ENCODE results near the gene CSRNP3. TPM values are rescaled to one million over a fixed set of nuclear protein-coding genes. Genes with fewer than 3 reads are reported as not detected.

CSRNP3 gene
- total RNA-seq, 2 donors from 2014 or later, result not detected

GRCh38 chr2:165634282-165634681 is 164.8 kb downstream of the CSRNP3 start:
- Mint-ChIP-seq H3K9me3 (no peaks in the 10 kb centered on the region), H3K4me3 (no peak overlapping the region), H3K36me3 (ENCODE audit: low read depth) (no peaks in the 10 kb centered on the region), H3K27ac (no peak overlapping the region), H3K27me3 (peaks cover 3% of the 10 kb centered on the region), H3K4me1 (no peaks in the 10 kb centered on the region)
- ATAC-seq (replicated peaks), result no peak

- no peak overlapping the region for H3K4me3 Mint-ChIP-seq
- no peaks in the 10 kb centered on the region for H3K9me3 Mint-ChIP-seq
- H3K4me1 Mint-ChIP-seq, result no peaks in the 10 kb centered on the region
- H3K27ac Mint-ChIP-seq, result no peak overlapping the region
- H3K36me3 Mint-ChIP-seq (ENCODE audit: low read depth), result no peaks in the 10 kb centered on the region
- ATAC-seq (replicated peaks), result no peak
- H3K27me3 Mint-ChIP-seq, result peaks cover 7% of the 10 kb centered on the region
Observed at GRCh38 chr2:165634855-165635254, 165.4 kb downstream of the CSRNP3 start.

GRCh38 chr2:165635532-165635931 is 166.0 kb downstream of the CSRNP3 start:
- Mint-ChIP-seq H3K9me3 (no peaks in the 10 kb centered on the region), H3K4me1 (no peaks in the 10 kb centered on the region)

GRCh38 chr2:165636959-165637358 is 167.5 kb downstream of the CSRNP3 start:
- no peak overlapping the region for H3K4me3 Mint-ChIP-seq
- ATAC-seq (replicated peaks), result no peak

More at GRCh38 chr2:165635532-165635931, 166.0 kb downstream of the CSRNP3 start:
- Mint-ChIP-seq H3K27ac (no peak overlapping the region), H3K4me3 (no peak overlapping the region), H3K27me3 (peaks cover 7% of the 10 kb centered on the region), H3K36me3 (ENCODE audit: low read depth) (no peaks in the 10 kb centered on the region)
- ATAC-seq (replicated peaks), result no peak

GRCh38 chr2:165637396-165637795 is 167.9 kb downstream of the CSRNP3 start:
- ATAC-seq (replicated peaks), result no peak
- no peak overlapping the region for H3K27ac Mint-ChIP-seq
- H3K9me3 Mint-ChIP-seq, result no peaks in the 10 kb centered on the region
- H3K4me3 Mint-ChIP-seq, result no peak overlapping the region
- H3K4me1 Mint-ChIP-seq, result no peaks in the 10 kb centered on the region
- peaks cover 7% of the 10 kb centered on the region for H3K27me3 Mint-ChIP-seq
- no peaks in the 10 kb centered on the region for H3K36me3 Mint-ChIP-seq (ENCODE audit: low read depth)

More at GRCh38 chr2:165636959-165637358, 167.5 kb downstream of the CSRNP3 start:
- peaks cover 7% of the 10 kb centered on the region for H3K27me3 Mint-ChIP-seq
- H3K4me1 Mint-ChIP-seq, result no peaks in the 10 kb centered on the region
- H3K9me3 Mint-ChIP-seq, result no peaks in the 10 kb centered on the region
- H3K36me3 Mint-ChIP-seq (ENCODE audit: low read depth), result no peaks in the 10 kb centered on the region
- H3K27ac Mint-ChIP-seq, result no peak overlapping the region

GRCh38 chr2:165639504-165639903 is 170.0 kb downstream of the CSRNP3 start:
- no peak overlapping the region for H3K27ac Mint-ChIP-seq
- no peak overlapping the region for H3K4me3 Mint-ChIP-seq
- no peaks in the 10 kb centered on the region for H3K4me1 Mint-ChIP-seq
- H3K9me3 Mint-ChIP-seq, result no peaks in the 10 kb centered on the region
- no peaks in the 10 kb centered on the region for H3K36me3 Mint-ChIP-seq (ENCODE audit: low read depth)
- H3K27me3 Mint-ChIP-seq, result peaks cover 7% of the 10 kb centered on the region
- no peak for ATAC-seq (replicated peaks)

- no peaks in the 10 kb centered on the region for H3K36me3 Mint-ChIP-seq (ENCODE audit: low read depth)
- H3K4me1 Mint-ChIP-seq, result no peaks in the 10 kb centered on the region
- H3K27me3 Mint-ChIP-seq, result peaks cover 7% of the 10 kb centered on the region
- no peaks in the 10 kb centered on the region for H3K9me3 Mint-ChIP-seq
- no peak for ATAC-seq (replicated peaks)
- no peak overlapping the region for H3K27ac Mint-ChIP-seq
- H3K4me3 Mint-ChIP-seq, result no peak overlapping the region
Observed at GRCh38 chr2:165640247-165640929, 170.9 kb downstream of the CSRNP3 start.

- Mint-ChIP-seq H3K9me3 (no peaks in the 10 kb centered on the region), H3K36me3 (ENCODE audit: low read depth) (no peaks in the 10 kb centered on the region), H3K27me3 (peaks cover 4% of the 10 kb centered on the region), H3K4me3 (no peak overlapping the region), H3K4me1 (no peaks in the 10 kb centered on the region), H3K27ac (no peak overlapping the region)
- no peak for ATAC-seq (replicated peaks)
Observed at GRCh38 chr2:165645930-165646831, 176.7 kb downstream of the CSRNP3 start.

GRCh38 chr2:165647409-165647808 is 177.9 kb downstream of the CSRNP3 start:
- Mint-ChIP-seq H3K4me1 (no peaks in the 10 kb centered on the region), H3K27me3 (peaks cover 4% of the 10 kb centered on the region), H3K36me3 (ENCODE audit: low read depth) (no peaks in the 10 kb centered on the region), H3K27ac (no peak overlapping the region), H3K9me3 (no peaks in the 10 kb centered on the region), H3K4me3 (no peak overlapping the region)
- ATAC-seq (replicated peaks), result no peak

- Mint-ChIP-seq H3K27me3 (peaks cover 4% of the 10 kb centered on the region), H3K9me3 (no peaks in the 10 kb centered on the region), H3K4me1 (no peaks in the 10 kb centered on the region)
Observed at GRCh38 chr2:165648801-165649200, 179.3 kb downstream of the CSRNP3 start.

GRCh38 chr2:165651233-165651632 is 181.7 kb downstream of the CSRNP3 start:
- Mint-ChIP-seq H3K9me3 (no peaks in the 10 kb centered on the region), H3K4me1 (no peaks in the 10 kb centered on the region), H3K27me3 (peaks cover 4% of the 10 kb centered on the region), H3K4me3 (no peak overlapping the region), H3K36me3 (ENCODE audit: low read depth) (no peaks in the 10 kb centered on the region), H3K27ac (no peak overlapping the region)
- no peak for ATAC-seq (replicated peaks)

More at GRCh38 chr2:165648801-165649200, 179.3 kb downstream of the CSRNP3 start:
- no peak overlapping the region for H3K27ac Mint-ChIP-seq
- no peaks in the 10 kb centered on the region for H3K36me3 Mint-ChIP-seq (ENCODE audit: low read depth)
- no peak for ATAC-seq (replicated peaks)
- H3K4me3 Mint-ChIP-seq, result no peak overlapping the region

GRCh38 chr2:165655661-165656060 is 186.2 kb downstream of the CSRNP3 start:
- no peak overlapping the region for H3K4me3 Mint-ChIP-seq
- H3K4me1 Mint-ChIP-seq, result no peaks in the 10 kb centered on the region
- H3K36me3 Mint-ChIP-seq (ENCODE audit: low read depth), result no peaks in the 10 kb centered on the region
- H3K27me3 Mint-ChIP-seq, result peaks cover 15% of the 10 kb centered on the region
- ATAC-seq (replicated peaks), result no peak
- no peaks in the 10 kb centered on the region for H3K9me3 Mint-ChIP-seq
- H3K27ac Mint-ChIP-seq, result no peak overlapping the region

GRCh38 chr2:165660361-165660760 is 190.9 kb downstream of the CSRNP3 start:
- Mint-ChIP-seq H3K4me3 (no peak overlapping the region), H3K27ac (no peak overlapping the region), H3K4me1 (no peaks in the 10 kb centered on the region), H3K9me3 (peaks cover 4% of the 10 kb centered on the region), H3K36me3 (ENCODE audit: low read depth) (no peaks in the 10 kb centered on the region), H3K27me3 (peaks cover 15% of the 10 kb centered on the region)
- ATAC-seq (replicated peaks), result no peak

- peaks cover 15% of the 10 kb centered on the region for H3K27me3 Mint-ChIP-seq
- no peaks in the 10 kb centered on the region for H3K36me3 Mint-ChIP-seq (ENCODE audit: low read depth)
- no peak overlapping the region for H3K4me3 Mint-ChIP-seq
- no peak overlapping the region for H3K27ac Mint-ChIP-seq
- peaks cover 20% of the 10 kb centered on the region for H3K9me3 Mint-ChIP-seq
- ATAC-seq (replicated peaks), result no peak
- no peaks in the 10 kb centered on the region for H3K4me1 Mint-ChIP-seq
Observed at GRCh38 chr2:165662720-165663119, 193.2 kb downstream of the CSRNP3 start.

GRCh38 chr2:165665614-165666013 is 196.1 kb downstream of the CSRNP3 start:
- Mint-ChIP-seq H3K4me1 (no peaks in the 10 kb centered on the region), H3K9me3 (peaks cover 20% of the 10 kb centered on the region), H3K27me3 (no peaks in the 10 kb centered on the region), H3K4me3 (no peak overlapping the region), H3K36me3 (ENCODE audit: low read depth) (no peaks in the 10 kb centered on the region), H3K27ac (no peak overlapping the region)
- no peak for ATAC-seq (replicated peaks)

All from activated T-helper 17 cell treated with anti-CD3 and anti-CD28 coated beads, Interleukin-2, amount 50 U/mL, for 72 hours (primary cell).